Kidney capillary endothelial cell (primary cell): ENCODE results near the gene GPS1.
A peak's percentile ranks its signal among the peaks of the same experiment; 100 is the strongest.

Experiments
- DNase-seq: peaks from one replicate; pipeline ENCODE4 v3.0.0-alpha.2; 2018; ENCODE audit warnings: low spot score

The GPS1 gene

GRCh38 chr17:82059272-82060000 lies 7.7 kb downstream of the GPS1 start:
- no peak for DNase-seq

GRCh38 chr17:82060001-82060380 lies 8.3 kb downstream of the GPS1 start:
- DNase-seq = no peak

GRCh38 chr17:82060614-82061013 lies 8.9 kb downstream of the GPS1 start:
- DNase-seq = no peak

- DNase-seq = no peak
Observed at GRCh38 chr17:82061047-82061925, 9.6 kb downstream of the GPS1 start.

- no peak for DNase-seq
Observed at GRCh38 chr17:82062076-82062983, 10.6 kb downstream of the GPS1 start.

- DNase-seq = no peak
Observed at GRCh38 chr17:82062984-82063368, 11.3 kb downstream of the GPS1 start.

- DNase-seq = no peak
Observed at GRCh38 chr17:82063424-82064415, 12.0 kb downstream of the GPS1 start.

GRCh38 chr17:82064433-82065192 lies 12.9 kb downstream of the GPS1 start:
- DNase-seq = no peak

GRCh38 chr17:82065193-82065637 lies 13.5 kb downstream of the GPS1 start:
- DNase-seq = no peak

GRCh38 chr17:82065638-82066303 lies 14.1 kb downstream of the GPS1 start, which contains the start of gene DUS1L:
DUS1L (minus strand) TSS chr17:82065804; CDS start chr17:82065059, 745 bp downstream.
- DNase-seq = peak; percentile 31

GRCh38 chr17:82070611-82071010 lies 18.9 kb downstream of the GPS1 start:
- DNase-seq = no peak

- no peak for DNase-seq
Observed at GRCh38 chr17:82072827-82073226, 21.1 kb downstream of the GPS1 start.

GRCh38 chr17:82073446-82073845 lies 21.7 kb downstream of the GPS1 start:
- no peak for DNase-seq

GRCh38 chr17:82076018-82076784 lies 24.5 kb downstream of the GPS1 start:
- no peak for DNase-seq

GRCh38 chr17:82076785-82077591 lies 25.3 kb downstream of the GPS1 start:
- DNase-seq = no peak

- DNase-seq = no peak
Observed at GRCh38 chr17:82077617-82078358, 26.1 kb downstream of the GPS1 start.

- DNase-seq = no peak
Observed at GRCh38 chr17:82078433-82078832, 26.7 kb downstream of the GPS1 start.
